HepG2 (cell line): ENCODE measurements around the gene GFRA1. TPM values are rescaled to one million over a fixed set of nuclear protein-coding genes. Genes with fewer than 3 reads are reported as not detected.

Source experiments
- ATAC-seq: fragments of 200-7000 bp; cut with Tn5 transposase; 3 replicates; pipeline ENCODE4 v1.9.1; 2020; ENCODE audit warnings: mild to moderate bottlenecking, moderate library complexity
- BruUV-seq: library from RNA; stranded (reverse); fragments of 400-500 nt; replicated peaks from 2 replicates; lab custom pipeline; 2021; lab: Mats Ljungman, UMichigan
- CTCF ChIA-PET: fragments of 300-600 bp; formaldehyde crosslinking; extraction: SDS; loops from one replicate; lab custom pipeline; 2021; ENCODE audit warnings: low total read pairs, inconsistent platforms, low intra/inter-chr PET ratio; lab: Yijun Ruan, JAX
- POLR2A ChIA-PET: fragments of 350-600 bp; sonication (Branson Sonifier 250); formaldehyde crosslinking; loops from one replicate; lab custom pipeline; 2020; ENCODE audit warnings: antibody characterized with exemption, inconsistent platforms; lab: Yijun Ruan, JAX
- DNase-seq: peaks from one replicate; pipeline ENCODE4 v3.0.0-alpha.2; 2015; ENCODE audit warnings: low spot score
- FAIRE-seq: peaks from 3 replicates; lab custom pipeline; 2011; peaks lifted over from hg19 to GRCh38; lab: Jason Lieb, UNC
- H2AFZ ChIP-seq: one replicate; pipeline ENCODE4 v1.6.1; 2011; ENCODE audit warnings: low read length, inconsistent platforms
- H3K27ac ChIP-seq: fragments of 300-600 bp; 3 replicates; pipeline ENCODE4 v1.8.0; 2011; ENCODE audit warnings: mixed run types, mild to moderate bottlenecking, mixed read lengths, low read length, inconsistent platforms; ENCODE audit not compliant: insufficient read depth; ENCODE audit errors: extremely low read length
- H3K27me3 ChIP-seq, 2 experiments: fragments of 200-600 bp in 1 of 2; 2 replicates in 1 of 2; 3 replicates in 1 of 2; pipeline versions ENCODE4 v1.6.0 to v1.8.0; 2011; ENCODE audit warnings: low read length in 2 of 2, mild to moderate bottlenecking in 2 of 2, moderate library complexity in 2 of 2, inconsistent platforms in 1 of 2; ENCODE audit not compliant: insufficient read depth in 2 of 2, control insufficient read depth in 1 of 2
- H3K36me3 ChIP-seq, 2 experiments: fragments of 200-600 bp in 1 of 2; replicated peaks in 1 of 2; 2 replicates in 1 of 2; 3 replicates in 1 of 2; pipeline versions ENCODE4 v1.5.1 to v1.8.0; 2011; ENCODE audit warnings: low read length in 2 of 2, inconsistent platforms in 1 of 2; ENCODE audit not compliant: insufficient read depth in 2 of 2, control insufficient read depth in 1 of 2
- H3K4me1 ChIP-seq: 2 replicates; pipeline ENCODE4 v1.5.1; 2012; ENCODE audit warnings: low read length, inconsistent platforms; ENCODE audit not compliant: insufficient read depth
- H3K4me2 ChIP-seq: 2 replicates; pipeline ENCODE4 v1.6.0; 2011; ENCODE audit warnings: low read depth, low read length, inconsistent platforms
- H3K4me3 ChIP-seq, 3 experiments: fragments of 200-600 bp in 1 of 3; sonication (generic), shearing (Covaris generic) in 1 of 3; replicated peaks in 1 of 3; 2 replicates each; pipeline ENCODE4 v1.5.1; 2011 to 2016; ENCODE audit warnings: low read length in 3 of 3, inconsistent platforms in 2 of 3, low read depth in 2 of 3, mild to moderate bottlenecking in 2 of 3, control low read depth in 1 of 3, mixed read lengths in 1 of 3; ENCODE audit not compliant: insufficient read depth in 1 of 3
- H3K79me2 ChIP-seq: one replicate; pipeline ENCODE4 v1.6.1; 2011; ENCODE audit warnings: low read length, inconsistent platforms; ENCODE audit not compliant: insufficient read depth
- H3K9ac ChIP-seq: 2 replicates; pipeline ENCODE4 v1.6.0; 2011; ENCODE audit warnings: mild to moderate bottlenecking, low read depth, low read length, inconsistent platforms; ENCODE audit not compliant: insufficient read depth
- H3K9me3 ChIP-seq: 2 replicates; pipeline ENCODE4 v1.5.1; 2012; ENCODE audit warnings: mild to moderate bottlenecking, low read length
- H4K20me1 ChIP-seq: 2 replicates; pipeline ENCODE4 v1.6.0; 2011; ENCODE audit warnings: inconsistent platforms, mild to moderate bottlenecking, low read length, moderate library complexity; ENCODE audit not compliant: insufficient read depth
- HMG20B ChIP-seq: conservative IDR thresholded peaks from 2 replicates; pipeline ENCODE4 v1.6.1; 2016; ENCODE audit warnings: missing genetic modification reagents, missing compliant biosample characterization
- MTF2 ChIP-seq: sonication (generic); formaldehyde crosslinking; IDR thresholded peaks from 2 replicates; pipeline ENCODE4 v1.5.0; 2020; ENCODE audit warnings: missing genetic modification reagents, borderline replicate concordance
- RXRA ChIP-seq: sonication (generic); formaldehyde crosslinking; IDR thresholded peaks from 2 replicates; pipeline ENCODE4 v1.5.1; 2020; ENCODE audit warnings: missing genetic modification reagents
- SP2 ChIP-seq: sonication (generic); formaldehyde crosslinking; IDR thresholded peaks from 2 replicates; pipeline ENCODE4 v1.5.1; 2020; ENCODE audit warnings: mild to moderate bottlenecking, missing genetic modification reagents
- SYNCRIP ChIP-seq: fragments of 200-400 bp; formaldehyde crosslinking; IDR thresholded peaks from 2 replicates; pipeline ENCODE4 v1.6.1; 2018; ENCODE audit warnings: mild to moderate bottlenecking, low read depth, low read length; ENCODE audit not compliant: insufficient read depth
- XBP1 ChIP-seq: sonication (generic); formaldehyde crosslinking; IDR thresholded peaks from 2 replicates; pipeline ENCODE4 v1.5.0; 2020; ENCODE audit warnings: missing genetic modification reagents
- YEATS2 ChIP-seq: sonication (generic); formaldehyde crosslinking; IDR thresholded peaks from 2 replicates; pipeline ENCODE4 v1.4.0; 2020; ENCODE audit warnings: missing genetic modification reagents, borderline replicate concordance
- ZNF124 ChIP-seq: sonication (generic); formaldehyde crosslinking; IDR thresholded peaks from 2 replicates; pipeline ENCODE4 v1.4.0; 2020; ENCODE audit warnings: missing genetic modification reagents
- ZNF737 ChIP-seq: sonication (generic); formaldehyde crosslinking; IDR thresholded peaks from 2 replicates; pipeline ENCODE4 v1.5.0; 2020; ENCODE audit warnings: missing genetic modification reagents, mild to moderate bottlenecking, borderline replicate concordance
- ZNF75D ChIP-seq: sonication (generic); formaldehyde crosslinking; IDR thresholded peaks from 2 replicates; pipeline ENCODE4 v1.8.1; 2023; ENCODE audit warnings: missing genetic modification reagents, mild to moderate bottlenecking, borderline replicate concordance
- ZNF775 ChIP-seq: sonication (generic); formaldehyde crosslinking; IDR thresholded peaks from 2 replicates; pipeline ENCODE4 v1.4.0; 2020; ENCODE audit warnings: missing genetic modification reagents, mild to moderate bottlenecking, moderate library complexity, borderline replicate concordance
- ZNF788 ChIP-seq: sonication (generic); formaldehyde crosslinking; IDR thresholded peaks from 2 replicates; pipeline ENCODE4 v1.5.0; 2020; ENCODE audit warnings: mild to moderate bottlenecking, missing genetic modification reagents, borderline replicate concordance
- WGBS: methylation state at CpG from one replicate; pipeline ENCODE4 v1.1.6; 2017; ENCODE audit warnings: low lambda C conversion rate; 5-methylcytosine and 5-hydroxymethylcytosine counted together
- in situ Hi-C: cut with HindIII; loops from 2 replicates; pipeline ENCODE4 v1.10.0; 2017; ENCODE audit warnings: low pct_unique_long_range_greater_than_20kb; ENCODE audit not compliant: extremely low pct_ligation_motif_present
- intact Hi-C: fragments of 100-400 bp; cut with micrococcal nuclease; formaldehyde crosslinking; loops from one replicate; pipeline ENCODE4 v1.10.0; 2022; ENCODE audit not compliant: unreplicated experiment
- polyA plus RNA-seq, 8 experiments: library from polyadenylated mRNA; depleted of rRNA in 3 of 8; stranded (reverse) in 7 of 8; unstranded in 1 of 8; fragments of >200 nt; fragmentation: Illumina TruSeq in 4 of 8; extraction: Trizol in 4 of 8; gene quantifications; 2 replicates each; pipeline versions ENCODE4 v1.2.1 to v1.2.3, GENCODE V29; 2011 to 2016; ENCODE audit warnings: low read depth in 4 of 8, missing spikeins in 1 of 8, mixed read lengths in 1 of 8; ENCODE audit not compliant: insufficient read depth in 1 of 8
- total RNA-seq, 5 experiments: library from RNA; depleted of rRNA; stranded (reverse); fragments of >200 nt; fragmentation: Illumina TruSeq; extraction: Trizol; gene quantifications; 2 replicates each; pipeline ENCODE4 v1.2.3, GENCODE V29; 2016; ENCODE audit warnings: low read depth in 1 of 5
- TF ChIP-seq, protein P1 (sequence below): IDR thresholded peaks from 2 replicates; pipeline ENCODE4 v1.6.1; 2016; ENCODE audit warnings: missing biosample characterization, missing genetic modification reagents, low read depth
- TF ChIP-seq, protein P2 (sequence below): sonication (generic); formaldehyde crosslinking; IDR thresholded peaks from 2 replicates; pipeline ENCODE4 v1.9.0; 2021; ENCODE audit warnings: missing genetic modification reagents, mild to moderate bottlenecking, borderline replicate concordance
- TF ChIP-seq, protein P3 (sequence below): sonication (generic); formaldehyde crosslinking; IDR thresholded peaks from 2 replicates; pipeline ENCODE4 v1.8.1; 2023; ENCODE audit warnings: missing genetic modification reagents, inconsistent platforms, borderline replicate concordance

Gene GFRA1
- total and polyA plus RNA-seq, 2 of the 13 experiments (the other 11 are each of a cell fraction or from before 2014, with no cell fraction given): not detected

- POLR2A ChIA-PET: no interaction called here
- H3K79me2 ChIP-seq: no peaks in the 10 kb centered on the region
- TF ChIP-seq SYNCRIP (no peak), ZNF788 (CRISPR knock-in tag) (no peak), MTF2 (CRISPR knock-in tag) (no peak), YEATS2 (CRISPR knock-in tag) (no peak), ZNF75D (CRISPR knock-in tag) (no peak), XBP1 (CRISPR knock-in tag) (no peak), ZNF775 (CRISPR knock-in tag) (no peak), SP2 (CRISPR knock-in tag) (no peak), RXRA (CRISPR knock-in tag) (no peak), ZNF737 (no peak), ZNF124 (CRISPR knock-in tag) (no peak), HMG20B (CRISPR knock-in tag) (no peak)
- TF ChIP-seq, protein P1, sequence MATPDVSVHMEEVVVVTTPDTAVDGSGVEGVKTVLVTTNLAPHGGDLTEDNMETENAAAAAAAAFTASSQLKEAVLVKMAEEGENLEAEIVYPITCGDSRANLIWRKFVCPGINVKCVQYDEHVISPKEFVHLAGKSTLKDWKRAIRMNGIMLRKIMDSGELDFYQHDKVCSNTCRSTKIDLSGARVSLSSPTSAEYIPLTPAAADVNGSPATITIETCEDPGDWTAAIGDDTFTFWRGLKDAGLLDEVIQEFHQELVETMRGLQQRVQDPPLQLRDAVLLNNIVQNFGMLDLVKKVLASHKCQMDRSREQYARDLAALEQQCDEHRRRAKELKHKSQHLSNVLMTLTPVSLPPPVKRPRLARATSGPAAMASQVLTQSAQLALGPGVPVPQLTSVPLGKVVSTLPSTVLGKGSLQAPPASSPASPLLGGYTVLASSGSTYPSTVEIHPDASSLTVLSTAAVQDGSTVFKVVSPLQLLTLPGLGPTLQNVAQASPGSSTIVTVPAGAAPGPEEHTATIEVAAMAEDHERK (CRISPR knock-in tag): no peak
- TF ChIP-seq, protein P2, sequence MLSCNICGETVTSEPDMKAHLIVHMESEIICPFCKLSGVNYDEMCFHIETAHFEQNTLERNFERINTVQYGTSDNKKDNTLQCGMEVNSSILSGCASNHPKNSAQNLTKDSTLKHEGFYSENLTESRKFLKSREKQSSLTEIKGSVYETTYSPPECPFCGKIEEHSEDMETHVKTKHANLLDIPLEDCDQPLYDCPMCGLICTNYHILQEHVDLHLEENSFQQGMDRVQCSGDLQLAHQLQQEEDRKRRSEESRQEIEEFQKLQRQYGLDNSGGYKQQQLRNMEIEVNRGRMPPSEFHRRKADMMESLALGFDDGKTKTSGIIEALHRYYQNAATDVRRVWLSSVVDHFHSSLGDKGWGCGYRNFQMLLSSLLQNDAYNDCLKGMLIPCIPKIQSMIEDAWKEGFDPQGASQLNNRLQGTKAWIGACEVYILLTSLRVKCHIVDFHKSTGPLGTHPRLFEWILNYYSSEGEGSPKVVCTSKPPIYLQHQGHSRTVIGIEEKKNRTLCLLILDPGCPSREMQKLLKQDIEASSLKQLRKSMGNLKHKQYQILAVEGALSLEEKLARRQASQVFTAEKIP (CRISPR knock-in tag): no peak
- TF ChIP-seq, protein P3, sequence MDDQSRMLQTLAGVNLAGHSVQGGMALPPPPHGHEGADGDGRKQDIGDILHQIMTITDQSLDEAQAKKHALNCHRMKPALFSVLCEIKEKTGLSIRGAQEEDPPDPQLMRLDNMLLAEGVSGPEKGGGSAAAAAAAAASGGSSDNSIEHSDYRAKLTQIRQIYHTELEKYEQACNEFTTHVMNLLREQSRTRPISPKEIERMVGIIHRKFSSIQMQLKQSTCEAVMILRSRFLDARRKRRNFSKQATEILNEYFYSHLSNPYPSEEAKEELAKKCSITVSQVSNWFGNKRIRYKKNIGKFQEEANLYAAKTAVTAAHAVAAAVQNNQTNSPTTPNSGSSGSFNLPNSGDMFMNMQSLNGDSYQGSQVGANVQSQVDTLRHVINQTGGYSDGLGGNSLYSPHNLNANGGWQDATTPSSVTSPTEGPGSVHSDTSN (CRISPR knock-in tag): no peak
- TF ChIP-seq, all 625 proteins: peak for 0
- no TSS peak for BruUV-seq
- no peak overlapping the region for H3K27ac ChIP-seq
- DNase-seq (no peak), FAIRE-seq (no peak), ATAC-seq (no peak)
- no peaks in the 10 kb centered on the region for H3K27me3 ChIP-seq
- CTCF ChIA-PET: no interaction called here
- H3K4me2 ChIP-seq: no peak overlapping the region
- intact Hi-C loops: no loop called here
- WGBS: 77% methylated on average over 4 of the region's 4 CpGs
- no peaks in the 10 kb centered on the region for H3K4me1 ChIP-seq
- in situ Hi-C loops: no loop called here
- no peaks in the 10 kb centered on the region for H3K36me3 ChIP-seq
- no peaks in the 10 kb centered on the region for H4K20me1 ChIP-seq
- peaks cover 12% of the 10 kb centered on the region; the same call in 1 of the 2 replicates for H3K9me3 ChIP-seq
- no peak overlapping the region for H3K9ac ChIP-seq
- no peak overlapping the region for H2AFZ ChIP-seq
- no peak overlapping the region for H3K4me3 ChIP-seq
Observed at GRCh38 chr10:116195583-116195982, 77.4 kb downstream of the GFRA1 start.
